Femur (tissue), 1 donor: ENCODE measurements around the gene PACS2.
"Not testable (repeated sequence)": the region's sequence is repeated elsewhere in the genome, so short reads cannot be mapped to it uniquely, and the experiment has no call there.

Experiments
- DNase-seq: peaks from one replicate; pipeline ENCODE4 v3.0.0-alpha.2; 2017

The PACS2 gene

DNA sequence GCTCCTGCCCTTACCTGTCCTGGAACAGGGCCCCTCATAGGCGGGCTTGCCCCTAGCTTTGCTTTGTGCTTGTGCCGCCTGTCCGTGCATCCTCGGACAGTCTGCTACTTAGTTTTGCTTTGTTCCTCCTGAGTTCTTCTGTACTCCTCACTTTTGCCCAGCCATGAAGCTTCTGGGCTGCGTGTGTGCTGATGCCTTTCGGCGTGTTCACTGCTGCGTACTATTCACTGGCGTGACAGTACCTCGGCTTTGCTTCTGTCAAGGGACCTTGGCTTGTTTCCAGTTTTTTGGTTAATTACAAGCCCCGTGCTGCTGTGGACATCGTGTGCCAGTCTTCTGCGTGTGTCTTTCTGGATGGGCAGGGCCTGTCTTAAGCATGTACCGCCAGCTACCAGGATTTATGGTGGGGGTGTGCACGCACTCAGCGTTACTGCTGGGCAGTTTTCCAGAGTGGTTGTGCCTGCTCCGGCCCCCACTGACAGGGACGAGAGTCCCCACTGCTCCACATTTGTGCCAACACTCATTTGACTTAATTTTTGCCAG lies 2.5 kb downstream of the PACS2 start:
- DNase-seq, result no peak

DNA sequence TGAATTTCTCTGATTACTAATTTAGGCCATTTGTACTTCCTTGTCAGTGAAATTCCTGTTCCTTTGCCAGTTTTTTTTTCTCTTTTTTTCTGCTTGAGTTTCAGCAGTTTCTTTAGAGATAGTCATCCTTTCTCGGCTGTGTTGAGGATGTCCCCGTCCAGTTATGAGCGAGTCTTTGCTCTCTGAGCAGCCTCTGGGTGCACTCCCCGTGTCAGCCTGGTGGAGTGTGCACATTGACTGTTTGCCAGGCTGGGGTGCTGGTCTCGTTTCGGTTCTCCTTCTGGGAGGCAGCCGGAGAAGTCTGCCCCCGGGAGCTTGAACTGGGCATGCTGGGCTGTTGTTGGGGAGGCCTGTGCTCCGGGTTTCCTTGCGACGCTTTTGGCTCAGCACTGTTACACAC lies 3.0 kb downstream of the PACS2 start:
- no peak for DNase-seq

DNA sequence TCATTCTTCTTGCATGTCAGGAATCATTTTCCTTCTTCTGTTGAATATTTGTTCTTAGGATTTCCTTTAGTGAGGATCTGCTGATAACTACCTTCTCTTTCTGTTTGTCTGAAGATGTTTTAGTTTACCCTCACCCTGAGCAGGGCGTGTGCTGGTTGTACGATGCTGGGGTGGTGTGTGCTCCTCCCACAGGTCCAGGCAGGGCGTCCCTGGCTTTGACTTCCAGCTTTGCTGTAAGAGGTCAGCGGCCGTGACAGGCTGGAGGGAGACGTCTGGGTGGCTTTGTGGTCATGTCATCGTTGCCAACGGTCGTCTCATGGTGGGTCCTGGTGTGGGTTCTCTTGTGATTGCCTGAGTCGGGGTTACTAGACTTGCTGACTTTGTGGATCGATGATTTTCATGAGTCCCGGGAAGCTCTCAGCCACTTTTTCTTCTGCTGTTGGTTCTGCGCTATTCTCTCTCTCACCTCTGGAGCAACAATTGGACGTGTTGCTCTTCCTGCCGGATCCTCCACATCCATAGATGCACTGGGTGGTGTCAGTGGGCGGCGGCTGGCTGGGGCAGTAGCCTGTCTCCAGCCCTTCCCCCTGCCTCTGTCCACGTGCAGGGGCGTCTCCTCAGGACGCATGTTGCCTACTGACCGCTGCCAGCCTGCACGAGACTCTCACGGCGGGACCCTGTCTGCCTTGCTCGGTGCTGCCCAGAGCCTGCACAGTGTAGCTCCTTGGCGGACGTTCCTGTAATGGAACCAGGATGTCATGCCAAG lies 8.4 kb downstream of the PACS2 start:
- DNase-seq, result no peak

DNA sequence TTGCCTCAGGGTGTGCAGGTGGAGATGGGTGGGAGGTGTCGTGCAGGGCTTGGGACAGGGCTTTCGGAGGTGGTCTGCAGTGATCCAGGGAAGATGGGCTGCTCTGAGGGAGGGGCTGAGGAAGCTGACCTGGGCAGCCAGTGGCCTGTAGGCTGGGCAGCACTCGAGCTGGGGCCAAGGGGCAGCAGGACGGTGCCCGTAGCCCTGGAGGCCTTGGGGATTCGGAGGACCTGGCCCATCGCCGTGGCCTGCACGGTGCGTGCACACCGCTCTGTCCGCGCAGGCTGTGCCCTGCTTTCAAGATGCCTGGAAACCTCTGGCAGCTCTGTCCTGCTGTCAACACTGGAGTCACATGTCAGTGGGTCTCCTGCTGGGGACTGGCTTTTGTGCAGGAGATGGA lies 9.1 kb downstream of the PACS2 start:
- DNase-seq, result no peak

- DNase-seq, result peak; percentile 58
Observed at GRCh38 chr14:105324080-105324778, 9.7 kb downstream of the PACS2 start.

DNA sequence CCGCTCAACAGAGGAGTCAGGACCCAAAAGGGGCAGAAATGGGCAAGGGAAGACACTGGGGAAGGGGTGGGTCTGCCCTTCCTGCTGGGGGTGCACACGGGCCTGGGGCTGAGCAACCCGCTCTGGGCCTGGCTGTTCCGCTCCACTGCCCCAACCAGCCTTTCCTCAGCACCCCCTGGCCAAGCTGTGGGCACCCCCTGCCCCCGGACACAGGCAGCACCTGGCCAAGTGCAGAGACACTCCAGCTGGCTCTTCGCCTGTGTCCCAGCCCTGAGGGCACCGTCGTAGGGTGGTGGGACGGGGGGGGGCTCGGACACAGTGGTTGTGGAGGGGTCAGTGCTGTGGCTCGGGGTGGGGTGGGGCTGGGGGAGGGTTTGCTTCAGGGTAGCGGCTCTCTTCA lies 10.3 kb downstream of the PACS2 start:
- DNase-seq, result no peak

GRCh38 chr14:105325303-105325702 lies 10.8 kb downstream of the PACS2 start:
- no peak for DNase-seq

DNA sequence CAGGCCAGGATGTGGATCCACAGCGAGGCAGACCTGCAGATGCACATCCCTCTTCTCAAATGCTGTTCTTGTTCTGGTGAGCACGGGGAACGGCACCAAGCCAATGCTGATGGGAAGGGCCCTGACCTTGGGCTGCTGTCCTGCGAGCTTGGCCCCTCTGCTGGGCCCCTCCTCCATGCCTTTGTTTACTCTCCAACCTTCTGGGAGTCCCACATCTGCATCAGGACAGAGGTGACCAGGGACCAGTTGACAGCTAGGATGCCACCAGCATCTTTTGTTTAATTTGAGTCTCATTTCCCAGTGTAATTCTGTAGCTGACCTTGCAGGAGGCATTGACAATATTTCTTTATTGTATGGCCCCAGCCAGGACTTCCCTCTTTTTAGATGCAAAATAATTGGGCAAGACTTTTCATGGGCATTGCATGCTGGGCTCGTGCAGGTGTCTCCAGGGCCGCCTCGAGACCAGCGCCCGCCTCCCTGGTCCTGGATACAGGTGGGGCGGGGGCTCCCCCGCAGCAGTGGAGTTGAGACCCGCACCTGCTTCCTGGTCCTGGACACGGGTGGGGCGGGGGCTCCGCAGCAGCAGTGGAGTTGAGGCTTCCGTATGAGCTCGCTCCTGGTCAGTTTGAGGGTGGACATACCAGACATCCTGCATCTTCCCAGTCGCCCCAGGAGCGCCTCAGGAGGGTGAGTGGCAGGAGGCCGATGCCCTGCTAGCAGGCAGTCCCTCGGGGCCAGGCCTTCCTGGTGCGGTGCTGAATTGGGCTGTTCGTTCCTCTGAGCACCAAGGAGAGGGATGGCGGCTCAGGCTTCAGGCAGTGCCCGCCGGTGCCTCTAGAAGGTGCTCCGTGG lies 11.4 kb downstream of the PACS2 start:
- DNase-seq, result no peak

GRCh38 chr14:105326568-105326867 lies 12.0 kb downstream of the PACS2 start:
- no peak for DNase-seq

DNA sequence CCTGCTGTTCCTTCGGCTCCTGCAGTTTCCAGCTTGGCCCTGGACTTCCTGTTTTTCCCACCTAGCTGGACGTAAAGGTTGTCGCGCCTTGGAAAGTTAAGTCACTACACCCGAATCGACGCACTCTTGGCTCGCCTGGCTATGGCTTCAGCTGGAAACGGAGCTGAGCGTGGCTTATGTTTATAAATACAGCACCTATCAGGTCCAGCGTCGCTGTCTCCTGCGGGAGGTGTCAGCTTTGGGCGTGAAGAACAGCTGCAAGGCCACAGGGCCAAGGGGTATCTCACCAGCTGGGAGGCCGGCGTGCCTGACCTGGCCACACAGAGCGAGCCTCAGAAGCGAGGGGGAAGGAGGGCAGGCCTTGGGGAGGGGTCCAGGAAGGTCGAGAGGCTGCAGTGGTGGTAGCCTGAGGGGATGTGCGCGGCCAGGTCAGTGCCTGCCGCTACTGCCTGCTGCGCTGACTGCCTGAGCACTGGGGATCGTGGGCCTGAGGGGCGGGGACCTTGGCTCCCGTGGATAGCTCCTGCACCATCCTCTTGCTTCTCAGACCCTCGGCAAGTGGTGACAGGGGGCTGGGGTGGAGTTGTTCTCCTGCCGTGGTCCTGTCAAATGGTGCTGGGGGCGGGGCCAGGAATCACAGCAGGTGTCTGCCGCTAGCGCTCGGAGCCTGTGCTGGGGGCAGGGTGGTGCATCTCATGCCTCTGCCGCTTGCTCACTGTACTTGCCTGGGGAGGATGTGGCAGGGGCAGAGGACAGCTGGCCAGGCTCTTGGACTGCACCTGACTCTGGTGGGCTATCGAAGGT lies 12.5 kb downstream of the PACS2 start:
- DNase-seq, result no peak

GRCh38 chr14:105327695-105328045 lies 13.1 kb downstream of the PACS2 start:
- not testable (repeated sequence) for DNase-seq

- no peak for DNase-seq
Observed at GRCh38 chr14:105328070-105328677, 13.6 kb downstream of the PACS2 start.

- DNase-seq, result no peak
Observed at GRCh38 chr14:105328678-105329390, 14.3 kb downstream of the PACS2 start.

- DNase-seq, result no peak
Observed at GRCh38 chr14:105329411-105330150, 15.0 kb downstream of the PACS2 start.

DNA sequence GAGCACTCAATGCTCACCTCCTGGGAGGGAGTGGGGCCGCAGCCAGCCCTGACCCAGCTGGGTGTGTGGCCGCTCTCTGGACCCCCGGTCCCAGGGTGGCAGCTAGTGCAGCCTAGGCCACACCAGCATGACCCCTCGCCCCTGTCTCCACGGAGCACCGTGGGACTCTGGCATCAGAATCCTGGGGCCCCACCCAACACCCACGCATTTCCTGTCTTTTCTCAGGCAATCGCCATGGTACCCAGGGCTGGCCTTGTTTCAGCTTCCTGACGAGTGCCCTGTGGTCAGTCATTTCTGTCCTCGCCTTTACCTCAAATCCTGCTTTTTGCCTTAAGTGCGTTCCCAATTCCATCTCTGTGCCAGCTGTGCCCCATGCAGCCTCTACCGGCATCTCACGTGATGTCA lies 15.9 kb downstream of the PACS2 start:
- DNase-seq, result no peak

DNA sequence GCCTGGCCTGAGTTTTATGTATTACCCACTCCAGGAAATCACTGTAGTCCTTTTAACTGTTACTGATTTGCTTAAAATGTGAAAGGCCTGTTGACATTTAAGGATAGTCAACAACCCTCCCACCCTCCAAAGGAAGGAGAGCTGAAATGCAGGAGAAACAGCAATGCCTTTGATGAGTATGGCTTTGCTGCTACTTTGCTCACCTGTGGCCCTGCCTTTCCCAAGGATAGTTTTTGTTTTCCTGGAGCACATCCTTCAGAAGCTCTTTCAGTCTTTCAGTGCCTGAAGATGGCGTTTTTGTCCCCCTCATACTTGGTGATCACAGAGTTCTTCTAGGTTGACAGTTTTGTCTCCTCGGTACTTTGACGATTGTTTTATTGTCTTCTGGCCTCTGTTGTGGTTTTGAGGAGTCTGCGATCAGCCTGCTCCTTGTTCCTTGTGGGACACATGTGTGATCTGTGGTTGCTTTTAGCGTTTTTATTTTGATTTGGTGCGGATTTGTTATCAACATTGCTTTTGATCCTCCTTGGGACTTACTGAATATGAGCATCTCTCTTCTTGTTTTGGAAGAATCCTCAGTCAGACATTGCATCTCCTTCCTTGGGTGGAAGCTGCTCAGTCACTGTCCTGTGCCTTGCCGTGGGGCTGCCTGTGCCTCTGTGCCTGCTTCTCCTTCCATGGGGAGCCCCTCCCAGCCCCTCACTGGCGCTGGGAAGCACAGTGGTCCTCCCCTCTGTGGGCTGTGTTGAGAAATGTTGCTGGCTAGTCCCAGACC lies 17.2 kb downstream of the PACS2 start:
- DNase-seq, result no peak

GRCh38 chr14:105332350-105332874 lies 17.9 kb downstream of the PACS2 start:
- DNase-seq, result no peak

GRCh38 chr14:105333020-105333490 lies 18.5 kb downstream of the PACS2 start:
- no peak for DNase-seq

DNA sequence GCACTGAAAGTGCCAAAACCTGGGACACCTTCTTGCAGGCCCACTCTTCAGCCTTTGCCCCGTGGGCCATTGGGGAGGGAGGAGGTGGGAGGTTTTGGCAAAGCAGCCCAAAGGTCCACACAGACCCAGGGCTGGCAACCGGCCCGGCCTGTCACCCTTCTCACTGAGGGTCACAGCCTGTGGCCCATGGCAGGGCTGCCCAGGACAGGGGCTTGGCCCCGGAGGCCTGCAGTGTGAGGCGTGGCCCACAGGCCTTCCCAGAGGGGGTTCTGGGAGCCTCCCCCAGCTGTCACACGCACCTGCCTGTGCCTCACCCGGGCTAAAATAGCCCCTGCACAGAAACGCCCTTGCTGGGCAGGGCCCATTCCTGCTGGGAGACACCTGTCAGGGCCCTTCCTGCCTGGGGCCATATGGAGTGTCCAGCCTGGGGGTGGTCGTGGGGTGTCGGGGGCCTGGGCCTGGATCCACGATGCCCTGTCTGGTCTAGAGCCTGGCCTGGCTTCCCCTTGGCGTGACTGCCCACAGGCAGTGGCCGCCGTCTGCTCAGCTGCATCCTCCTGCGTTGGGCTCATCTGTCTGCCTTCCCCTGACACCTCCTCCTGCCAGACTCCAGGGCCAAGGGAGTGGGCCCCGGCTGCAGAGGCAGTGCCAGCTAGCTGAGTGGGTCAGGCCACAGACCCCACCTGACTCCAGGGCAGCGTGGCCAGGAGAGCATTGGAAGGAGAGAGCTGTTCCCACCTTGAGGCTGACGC lies 19.2 kb downstream of the PACS2 start:
- no peak for DNase-seq
